GM19395 (cell line): ENCODE measurements around the gene ITPRID1.
A peak's percentile ranks its signal among the peaks of the same experiment; 100 is the strongest.

Source experiments
- ATAC-seq: cut with Tn5 transposase; IDR thresholded peaks from one replicate; pipeline ENCODE4 v1.9.1; 2021; ENCODE audit warnings: mild to moderate bottlenecking, moderate library complexity; ENCODE audit not compliant: unreplicated experiment

Gene ITPRID1

GRCh38 chr7:31633467-31633866, 119.6 kb downstream of the ITPRID1 start:
- no peak for ATAC-seq

- no peak for ATAC-seq
These were observed 120.1 kb downstream of the ITPRID1 start for GRCh38 chr7:31633894-31634494.

DNA sequence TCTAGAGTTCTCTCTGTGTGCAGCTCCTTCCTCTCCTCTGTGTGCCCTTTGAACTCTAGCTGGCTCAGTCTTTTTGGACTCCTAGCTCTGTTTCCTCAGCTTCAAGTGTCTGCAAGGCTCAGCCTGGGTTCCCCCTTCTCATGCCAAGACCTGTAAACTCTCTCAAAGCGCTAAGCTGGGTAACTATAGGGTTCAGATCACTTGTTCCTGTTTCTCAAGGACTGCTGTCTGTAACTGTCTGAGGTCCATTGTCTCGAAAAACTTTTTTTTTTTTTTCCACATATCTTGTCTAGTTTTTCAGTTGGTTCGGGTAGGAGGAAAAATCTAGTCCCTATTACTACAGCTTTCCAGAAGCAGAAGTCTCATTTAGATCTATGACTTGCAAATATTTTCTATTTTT, 126.5 kb downstream of the ITPRID1 start:
- no peak for ATAC-seq

DNA sequence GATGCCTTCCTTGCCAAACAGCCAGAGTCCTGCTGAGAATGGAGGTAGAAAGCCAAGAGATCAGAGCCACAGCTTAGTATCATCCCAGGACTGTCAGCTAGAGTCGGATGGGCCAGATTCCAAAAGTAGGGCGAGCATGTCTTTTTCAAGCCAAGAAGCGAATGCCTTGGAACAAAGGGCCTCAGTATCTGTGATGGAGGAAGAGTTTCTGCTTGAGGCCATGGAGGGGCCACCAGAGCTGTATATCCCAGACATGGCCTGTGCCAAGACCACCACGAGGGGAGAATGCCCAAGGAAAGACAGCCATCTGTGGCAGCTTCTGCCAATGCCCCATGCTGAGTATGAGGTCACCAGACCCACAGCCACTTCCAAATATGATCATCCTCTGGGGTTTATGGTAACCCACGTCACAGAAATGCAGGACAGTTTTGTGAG, 128.8 kb downstream of the ITPRID1 start:
- ATAC-seq = no peak

DNA sequence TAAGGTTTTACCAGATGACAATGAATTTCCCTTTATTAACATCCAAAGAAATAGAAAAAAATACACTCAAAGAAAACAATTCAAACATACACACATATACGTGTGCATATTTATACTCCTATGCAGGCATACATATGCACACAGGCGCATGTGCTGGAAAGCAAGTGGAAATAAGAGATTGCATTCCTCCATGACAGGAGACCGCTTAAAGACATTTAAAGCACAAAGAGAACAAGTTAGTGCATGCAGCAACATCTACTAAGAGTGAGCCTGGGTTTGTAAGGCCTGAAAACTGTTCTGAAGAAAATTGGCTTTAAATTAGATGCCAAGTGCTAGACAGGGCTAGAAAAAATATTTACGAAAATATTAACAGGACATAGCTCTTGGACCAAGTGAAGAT, 133.1 kb downstream of the ITPRID1 start:
- ATAC-seq = no peak

- no peak for ATAC-seq
These were observed 133.6 kb downstream of the ITPRID1 start for GRCh38 chr7:31647511-31647910.

DNA sequence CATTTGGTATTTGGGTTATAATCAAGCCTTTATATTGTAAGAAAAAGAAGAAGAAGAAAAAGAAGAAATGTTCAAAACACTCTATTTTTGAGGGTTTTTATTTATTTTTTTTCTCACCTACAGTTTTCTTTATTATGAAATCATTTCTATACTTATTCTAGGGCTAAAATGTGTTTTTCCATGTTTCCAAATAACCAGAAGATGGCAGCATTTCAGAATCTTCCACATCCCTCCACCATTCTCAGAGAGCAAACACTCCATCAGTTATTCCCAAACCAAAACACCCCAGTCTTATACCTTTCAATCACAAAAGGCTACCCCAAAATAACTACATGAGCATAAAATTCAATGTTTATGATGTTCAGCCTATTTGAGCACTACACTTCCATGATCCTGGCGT, 134.4 kb downstream of the ITPRID1 start:
- ATAC-seq = no peak

GRCh38 chr7:31648880-31649279, 135.0 kb downstream of the ITPRID1 start:
- no peak for ATAC-seq

DNA sequence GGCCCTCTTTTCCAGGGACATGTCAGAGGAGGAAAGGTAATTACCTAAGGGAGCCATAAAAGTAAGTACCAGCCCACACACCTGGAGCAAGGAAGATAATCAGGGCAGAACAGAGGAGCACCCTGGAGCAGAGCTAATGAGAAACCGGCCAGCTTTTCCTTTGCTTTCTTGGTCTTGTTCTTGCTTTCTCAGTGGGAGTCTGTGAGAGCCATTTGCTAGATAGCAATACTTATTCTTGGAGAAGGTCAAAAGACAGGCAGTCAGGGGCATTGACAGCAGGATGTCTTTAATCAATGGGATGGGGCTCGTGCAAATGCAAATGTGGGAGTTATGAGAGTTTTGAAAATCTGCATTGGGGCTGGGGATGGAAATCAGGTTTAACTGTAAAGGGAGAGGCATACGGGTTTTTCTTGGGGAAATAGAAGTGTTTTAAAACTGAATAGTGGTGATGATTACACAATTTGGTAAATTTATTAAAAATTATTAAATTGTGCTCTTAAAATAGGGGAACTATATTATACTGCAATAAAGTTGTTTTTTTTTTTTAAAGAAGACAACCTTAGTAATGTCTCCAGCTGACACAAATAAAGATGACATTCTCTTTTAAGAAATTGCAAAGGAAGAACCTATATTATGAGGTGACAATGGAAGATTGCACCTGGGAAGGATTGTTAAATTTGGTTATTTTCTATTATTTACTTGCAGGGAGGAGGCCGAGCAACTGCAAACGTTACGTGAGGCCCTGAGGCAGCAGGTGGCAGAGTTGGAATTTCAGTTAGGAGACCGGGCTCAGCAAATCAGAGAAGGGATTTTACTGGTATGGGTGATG, 137.6 kb downstream of the ITPRID1 start:
- ATAC-seq = no peak

- no peak for ATAC-seq
These were observed 138.1 kb downstream of the ITPRID1 start for GRCh38 chr7:31652063-31652326.

GRCh38 chr7:31663072-31663471, 149.2 kb downstream of the ITPRID1 start:
- ATAC-seq = no peak

DNA sequence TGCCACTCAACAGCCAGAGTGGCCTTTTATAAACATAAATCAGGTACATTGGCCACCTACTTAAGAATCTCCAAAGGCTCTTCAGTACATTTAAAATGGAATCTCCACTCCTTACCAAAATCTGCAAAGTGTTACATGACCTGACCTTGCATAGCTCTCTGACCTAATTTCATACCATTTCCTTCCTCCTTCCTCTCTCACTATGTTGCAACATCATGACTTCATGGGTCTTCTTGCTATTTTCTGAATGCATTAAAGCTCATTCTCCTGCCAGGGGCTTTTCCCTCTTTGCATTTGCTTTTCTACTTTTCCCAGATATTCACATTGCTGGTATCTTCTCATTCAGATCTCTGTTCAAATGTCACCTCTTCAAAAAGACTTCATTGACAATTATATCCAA, 151.0 kb downstream of the ITPRID1 start:
- no peak for ATAC-seq

GRCh38 chr7:31665546-31665945, 151.7 kb downstream of the ITPRID1 start:
- no peak for ATAC-seq

- no peak for ATAC-seq
These were observed 155.6 kb downstream of the ITPRID1 start for GRCh38 chr7:31669461-31669860.

GRCh38 chr7:31679574-31680305, 165.8 kb downstream of the ITPRID1 start:
- ATAC-seq = no peak

DNA sequence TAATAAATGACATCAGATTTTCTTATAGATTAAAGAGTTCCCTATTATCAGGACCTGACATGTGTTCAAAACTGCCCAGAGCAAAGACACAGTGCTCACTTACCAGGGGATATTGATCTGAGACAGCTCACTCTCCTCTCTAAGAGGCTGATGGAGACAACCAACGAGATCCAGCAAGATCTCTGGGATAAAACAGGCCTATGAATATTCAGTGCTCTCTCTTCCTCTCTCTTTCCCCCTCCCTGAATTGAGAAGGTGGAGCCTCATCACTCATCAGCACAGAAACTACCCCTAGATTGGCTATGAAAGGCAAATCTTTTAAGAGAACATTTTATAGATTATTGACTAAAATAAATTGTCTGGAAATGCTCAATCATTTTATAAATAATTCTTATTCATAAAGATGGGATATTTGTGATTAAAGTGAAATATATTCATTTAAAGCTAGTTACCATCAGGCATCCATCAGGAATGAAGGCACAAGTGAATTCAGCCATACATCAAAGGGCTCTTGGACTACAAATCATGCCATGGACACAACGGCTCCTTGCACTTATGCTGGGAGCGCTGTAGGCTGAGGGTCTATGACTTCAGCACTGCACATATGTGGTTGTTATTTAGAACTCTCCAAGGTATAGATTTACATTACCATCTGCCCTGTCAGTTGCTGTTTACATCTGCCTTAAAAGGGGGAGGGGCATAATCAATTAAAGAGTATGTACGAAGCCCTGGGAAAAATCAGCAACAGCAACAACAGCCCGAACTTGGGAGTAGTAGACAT, 169.7 kb downstream of the ITPRID1 start:
- no peak for ATAC-seq

DNA sequence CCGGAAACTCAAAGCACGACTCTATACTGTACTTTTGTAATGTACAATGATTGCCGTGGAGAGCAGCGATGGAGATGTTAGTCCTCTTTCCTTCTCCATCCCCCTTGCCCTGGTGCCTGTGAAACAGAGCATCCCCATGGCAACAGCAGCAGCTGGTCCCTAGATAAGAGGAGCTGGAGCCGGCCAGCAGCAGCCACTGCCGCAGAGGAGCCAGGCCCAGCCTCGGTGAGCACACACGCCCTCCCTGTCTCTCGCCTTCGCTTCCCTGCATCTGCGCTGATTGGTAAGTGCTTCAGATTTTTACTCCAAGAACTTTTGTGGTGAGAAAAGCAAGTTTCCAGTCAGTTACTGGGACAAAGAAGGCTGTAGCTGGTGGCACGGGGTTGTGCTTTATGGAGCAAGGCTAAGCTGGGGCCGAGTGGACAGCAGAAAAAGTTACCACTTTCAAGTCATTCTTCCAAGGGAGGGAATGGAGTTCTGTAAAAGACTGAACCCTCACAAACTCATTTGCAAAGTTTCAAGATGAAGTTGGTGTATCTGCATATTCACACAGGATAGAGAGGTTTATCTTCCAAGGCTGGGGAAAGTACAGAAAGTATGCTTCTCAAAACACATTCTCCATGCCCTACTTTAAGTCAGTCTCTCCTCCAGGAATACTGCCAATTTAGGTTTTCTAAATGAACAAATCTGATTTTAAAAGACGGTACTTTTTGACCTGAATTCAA, 173.3 kb downstream of the ITPRID1 start, which contains the start of gene PPP1R17:
TSS of gene PPP1R17 (plus strand) at position 192 of the 725 bp plus-strand sequence. CDS start 5,227 bp downstream, outside the sequence.
- no peak for ATAC-seq

DNA sequence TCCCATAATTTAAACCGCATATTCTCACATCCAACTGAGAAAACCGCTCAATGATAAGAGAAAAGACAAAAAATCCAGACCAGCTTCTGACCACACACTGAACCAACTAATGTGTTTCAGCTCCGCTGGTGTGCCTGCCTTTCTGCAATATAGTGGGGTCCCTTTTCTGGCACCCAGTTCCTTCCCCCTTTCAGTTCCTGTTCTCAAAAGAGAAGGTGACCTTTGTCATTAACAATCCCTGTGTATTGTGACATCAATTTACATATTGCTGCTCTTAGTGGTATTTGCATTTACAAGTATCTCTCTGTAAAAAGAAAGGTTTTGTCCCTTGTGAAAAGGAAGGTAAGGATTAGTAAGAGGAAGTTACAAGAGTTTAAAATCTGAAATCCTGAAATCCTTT, 174.5 kb downstream of the ITPRID1 start:
- peak; percentile 97 for ATAC-seq

DNA sequence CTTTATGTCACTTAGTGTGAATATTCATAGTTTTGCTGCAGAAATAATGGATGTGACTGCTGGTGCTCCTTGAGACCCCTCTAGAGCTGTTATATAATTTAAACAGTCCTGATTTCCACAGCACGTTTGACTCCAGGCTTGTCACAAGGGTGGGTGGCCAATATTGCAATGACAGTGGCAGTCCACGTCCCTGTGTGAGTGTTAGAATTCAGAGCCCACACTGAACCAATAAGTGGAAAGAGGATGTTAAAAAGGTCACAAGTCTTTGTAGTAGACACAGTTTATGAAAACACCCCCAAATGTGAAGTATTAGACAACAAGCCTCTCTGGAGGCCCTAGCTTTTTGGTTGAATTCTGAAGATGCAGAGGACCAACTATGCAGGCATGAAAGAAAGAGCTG, 175.1 kb downstream of the ITPRID1 start:
- peak; percentile 13 for ATAC-seq

DNA sequence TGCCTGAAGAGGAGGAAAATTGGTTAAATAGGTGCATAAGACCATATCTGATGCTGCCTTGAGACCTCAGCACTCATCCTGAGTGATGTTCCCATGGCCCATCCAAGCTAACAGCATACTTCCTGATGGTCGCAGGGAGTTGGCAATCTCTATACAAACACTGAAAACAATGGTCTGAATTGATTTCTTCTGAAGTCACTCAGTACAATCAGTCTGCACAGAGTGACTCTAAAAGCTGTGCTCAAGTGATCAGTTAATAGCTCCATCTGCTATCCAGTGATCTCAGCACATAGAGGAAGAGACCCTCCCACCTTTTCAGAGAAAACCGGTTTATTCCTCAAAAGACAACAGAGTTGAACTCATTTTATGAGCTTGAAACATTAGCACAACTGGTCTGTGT, 177.0 kb downstream of the ITPRID1 start:
- no peak for ATAC-seq

DNA sequence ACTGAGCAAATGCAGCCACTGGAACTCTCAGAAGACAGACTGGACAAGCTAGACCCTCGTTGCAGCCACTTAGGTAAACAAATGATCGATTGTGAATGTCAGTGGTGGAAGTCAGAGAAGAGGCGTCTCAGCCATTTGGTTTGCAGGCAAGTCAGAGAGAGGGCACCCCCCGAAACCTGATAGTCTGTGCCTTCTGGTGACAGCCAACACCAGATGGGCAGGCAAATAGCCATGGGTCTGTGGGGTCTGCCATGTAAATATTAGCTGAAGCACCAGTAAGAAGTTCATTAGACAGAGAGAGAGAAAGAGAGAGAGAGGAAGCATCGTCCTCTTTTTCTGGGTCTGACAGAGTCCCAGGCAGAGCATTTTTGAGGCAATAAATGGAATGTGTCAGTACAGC, 178.6 kb downstream of the ITPRID1 start:
- ATAC-seq = no peak
